SK-N-SH (cell line): ENCODE data around the gene PSMD13. TPM values are rescaled to one million over a fixed set of nuclear protein-coding genes. Genes with fewer than 3 reads are reported as not detected.

Experiments
- CTCF ChIA-PET: fragments of 300-600, 350-600 bp; formaldehyde crosslinking; extraction: SDS; loops from one replicate; lab custom pipeline; 2021; lab: Yijun Ruan, JAX
- POLR2A ChIA-PET: fragments of 350-600 bp; sonication (Branson Sonifier 250); formaldehyde crosslinking; extraction: SDS; loops from one replicate; lab custom pipeline; 2020; ENCODE audit warnings: antibody characterized with exemption, inconsistent platforms; lab: Yijun Ruan, JAX
- DNase-seq: peaks from one replicate; pipeline ENCODE4 v3.0.0; 2012
- H2AFZ ChIP-seq: fragments of 200-600 bp; sonication (generic); 2 replicates; pipeline ENCODE4 v1.8.1; 2016; ENCODE audit warnings: antibody characterized with exemption, mild to moderate bottlenecking, low read depth
- H3F3A ChIP-seq: fragments of 200-600 bp; sonication (generic); replicated peaks from 2 replicates; pipeline ENCODE3; 2016; ENCODE audit warnings: antibody characterized with exemption, mild to moderate bottlenecking; ENCODE audit not compliant: insufficient read depth
- H3K27ac ChIP-seq, 2 experiments: fragments of 200-500 bp in 1 of 2; fragments of 200-600 bp in 1 of 2; sonication (Bioruptor generic) in 1 of 2; sonication (generic), shearing (Covaris generic) in 1 of 2; 2 replicates each; pipeline versions ENCODE4 v1.5.1 to v1.6.1; 2014 to 2016; ENCODE audit warnings: low read depth in 2 of 2, inconsistent platforms in 1 of 2, low read length in 1 of 2, mild to moderate bottlenecking in 1 of 2, mixed read lengths in 1 of 2
- H3K27me3 ChIP-seq: fragments of 200-600 bp; sonication (generic), shearing (Covaris generic); 2 replicates; pipeline ENCODE4 v1.6.1; 2016; ENCODE audit warnings: mixed run types; ENCODE audit not compliant: insufficient read depth
- H3K36me3 ChIP-seq, 2 experiments: fragments of 200-500 bp in 1 of 2; fragments of 200-600 bp in 1 of 2; sonication (Bioruptor generic) in 1 of 2; sonication (generic) in 1 of 2; replicated peaks in 1 of 2; 2 replicates each; pipeline versions ENCODE3 to v1.5.1; 2014 to 2016; ENCODE audit warnings: low read length in 1 of 2, mild to moderate bottlenecking in 1 of 2; ENCODE audit not compliant: insufficient read depth in 2 of 2, control insufficient read depth in 1 of 2
- H3K4me1 ChIP-seq, 2 experiments: fragments of 200-500 bp in 1 of 2; fragments of 200-600 bp in 1 of 2; sonication (Bioruptor generic) in 1 of 2; sonication (generic), shearing (Covaris generic) in 1 of 2; 2 replicates each; pipeline versions ENCODE4 v1.5.1 to v1.6.1; 2014 to 2016; ENCODE audit warnings: low read depth in 1 of 2, low read length in 1 of 2, mixed run types in 1 of 2; ENCODE audit not compliant: insufficient read depth in 2 of 2, control insufficient read depth in 1 of 2
- H3K4me2 ChIP-seq: fragments of 200-600 bp; sonication (generic), shearing (Covaris generic); 2 replicates; pipeline ENCODE4 v1.6.1; 2017; ENCODE audit warnings: mixed run types
- H3K4me3 ChIP-seq, 2 experiments: fragments of 200-500 bp in 1 of 2; fragments of 200-600 bp in 1 of 2; sonication (Bioruptor generic) in 1 of 2; sonication (generic), shearing (Covaris generic) in 1 of 2; 2 replicates each; pipeline versions ENCODE4 v1.5.1 to v1.8.1; 2014 to 2016; ENCODE audit warnings: low read depth in 2 of 2, inconsistent platforms in 1 of 2, low read length in 1 of 2, mild to moderate bottlenecking in 1 of 2, mixed read lengths in 1 of 2, moderate library complexity in 1 of 2
- H3K79me2 ChIP-seq: fragments of 200-600 bp; sonication (generic); 2 replicates; pipeline ENCODE4 v1.8.1; 2017; ENCODE audit warnings: mild to moderate bottlenecking; ENCODE audit not compliant: insufficient read depth
- H3K9ac ChIP-seq: fragments of 200-600 bp; sonication (generic); 2 replicates; pipeline ENCODE4 v1.6.1; 2017; ENCODE audit warnings: mixed run types
- H3K9me2 ChIP-seq: fragments of 200-600 bp; sonication (generic); 2 replicates; pipeline ENCODE4 v1.6.1; 2017; ENCODE audit warnings: mixed run types
- H3K9me3 ChIP-seq: fragments of 200-600 bp; sonication (generic); 2 replicates; pipeline ENCODE4 v1.6.1; 2017; ENCODE audit warnings: mixed run types, mild to moderate bottlenecking, moderate library complexity
- H4K20me1 ChIP-seq: fragments of 200-600 bp; sonication (generic); 2 replicates; pipeline ENCODE4 v1.6.1; 2017; ENCODE audit warnings: mild to moderate bottlenecking, mixed run types; ENCODE audit not compliant: insufficient read depth
- CHD2 ChIP-seq: fragments of 150-350 bp; IDR thresholded peaks from 2 replicates; pipeline ENCODE4 v1.6.1; 2018; ENCODE audit warnings: low read length; ENCODE audit not compliant: partially characterized antibody
- EP300 ChIP-seq, 2 experiments: IDR thresholded peaks; 2 replicates each; pipeline versions ENCODE4 v1.4.0 to v1.6.1; 2012; ENCODE audit warnings: borderline replicate concordance in 1 of 2, low read depth in 1 of 2, low read length in 1 of 2
- FOXM1 ChIP-seq: IDR thresholded peaks from 2 replicates; pipeline ENCODE4 v1.4.0; 2012; ENCODE audit warnings: low read depth, mild to moderate bottlenecking
- GATA2 ChIP-seq: sonication (generic); formaldehyde crosslinking; IDR thresholded peaks from 2 replicates; pipeline ENCODE4 v1.5.0; 2020; ENCODE audit warnings: mild to moderate bottlenecking, missing genetic modification reagents
- IRF3 ChIP-seq: fragments of 150-350 bp; IDR thresholded peaks from 2 replicates; pipeline ENCODE4 v1.6.1; 2016; ENCODE audit warnings: mild to moderate bottlenecking, low read depth, low read length
- MXI1 ChIP-seq: IDR thresholded peaks from 2 replicates; pipeline ENCODE4 v1.6.1; 2012; ENCODE audit warnings: mild to moderate bottlenecking, low read depth, low read length, improper control_type of control experiment
- NFIC ChIP-seq: IDR thresholded peaks from 2 replicates; pipeline ENCODE4 v1.4.0; 2012; ENCODE audit warnings: borderline replicate concordance
- RAD21 ChIP-seq: IDR thresholded peaks from 2 replicates; pipeline ENCODE4 v1.6.1; 2012; ENCODE audit warnings: mild to moderate bottlenecking, low read length
- RCOR1 ChIP-seq: fragments of 150-350 bp; IDR thresholded peaks from 2 replicates; pipeline ENCODE4 v1.6.1; 2017; ENCODE audit warnings: antibody characterized with exemption, low read length
- RFX5 ChIP-seq: IDR thresholded peaks from 2 replicates; pipeline ENCODE4 v1.6.1; 2012; ENCODE audit warnings: mild to moderate bottlenecking, improper control_type of control experiment, low read length
- TCF12 ChIP-seq: IDR thresholded peaks from 2 replicates; pipeline ENCODE4 v1.4.0; 2012
- WGBS: methylation state at CpG from one replicate; pipeline ENCODE4 v1.1.6; 2017; ENCODE audit warnings: low lambda C conversion rate; 5-methylcytosine and 5-hydroxymethylcytosine counted together
- polyA plus RNA-seq, 3 experiments: library from polyadenylated mRNA; depleted of rRNA; stranded (reverse); fragments of >200 nt; gene quantifications; 2 replicates each; pipeline ENCODE4 v1.2.3, GENCODE V29; 2012
- TF ChIP-seq, protein P1 (sequence below): IDR thresholded peaks from 2 replicates; pipeline ENCODE4 v1.4.0; 2012; ENCODE audit warnings: low read depth, borderline replicate concordance

PSMD13 gene
- polyA plus RNA-seq, 1 of the 3 experiments (the other 2 are of a cell fraction) = 196 TPM

DNA sequence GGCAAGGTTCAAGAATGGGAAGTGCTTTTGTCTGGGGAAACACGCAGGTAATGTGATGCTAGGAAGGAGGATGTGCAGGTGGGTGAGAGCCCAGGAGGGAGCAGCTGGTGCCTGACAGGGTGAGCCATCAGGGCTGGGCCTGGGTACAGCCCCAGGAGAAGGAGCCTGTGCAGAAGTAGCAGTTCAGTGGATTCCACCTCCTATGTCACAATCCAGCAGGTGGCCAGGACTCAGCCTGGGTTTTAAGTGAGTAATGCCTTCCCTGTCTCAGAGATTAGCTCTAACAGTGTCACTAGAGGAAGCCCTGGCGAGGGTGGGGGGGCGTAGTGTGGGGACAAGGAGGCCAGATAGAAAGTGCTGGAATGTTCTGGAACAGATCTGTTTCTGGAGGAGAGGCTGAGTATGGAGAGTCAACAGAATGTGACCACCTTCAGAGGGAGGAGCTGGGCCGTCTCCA lies 21.2 kb upstream of the PSMD13 start:
- Histone ChIP-seq H3K4me2 (no peak overlapping the region), H3F3A (peaks cover 18% of the 10 kb centered on the region), H3K4me3 (no peak overlapping the region), H3K9me2 (no peaks in the 10 kb centered on the region), H4K20me1 (peaks cover 8% of the 10 kb centered on the region; the same call in 1 of the 2 replicates), H3K79me2 (peaks cover 19% of the 10 kb centered on the region), H3K4me1 (peaks cover 0 to 4% of the 10 kb centered on the region in 2 experiments; a peak in 1 of 4 replicates), H3K9me3 (no peaks in the 10 kb centered on the region), H3K27me3 (no peaks in the 10 kb centered on the region), H3K9ac (no peak overlapping the region), H3K27ac (no peak overlapping the region), H2AFZ (no peak overlapping the region), H3K36me3 (peaks cover 31 to 54% of the 10 kb centered on the region in 2 experiments)
- no peak for DNase-seq
- TF ChIP-seq RAD21 (no peak), NFIC (no peak), IRF3 (no peak), CHD2 (no peak), FOXM1 (no peak), EP300 (IDR thresholded peaks at IDR 0.05; ENCODE audit: borderline replicate concordance in 1 of 2, low read depth in 1 of 2, low read length in 1 of 2) (no peak), MXI1 (no peak), RFX5 (no peak), GATA2 (CRISPR knock-in tag) (no peak), RCOR1 (no peak), TCF12 (no peak)
- TF ChIP-seq, protein P1, sequence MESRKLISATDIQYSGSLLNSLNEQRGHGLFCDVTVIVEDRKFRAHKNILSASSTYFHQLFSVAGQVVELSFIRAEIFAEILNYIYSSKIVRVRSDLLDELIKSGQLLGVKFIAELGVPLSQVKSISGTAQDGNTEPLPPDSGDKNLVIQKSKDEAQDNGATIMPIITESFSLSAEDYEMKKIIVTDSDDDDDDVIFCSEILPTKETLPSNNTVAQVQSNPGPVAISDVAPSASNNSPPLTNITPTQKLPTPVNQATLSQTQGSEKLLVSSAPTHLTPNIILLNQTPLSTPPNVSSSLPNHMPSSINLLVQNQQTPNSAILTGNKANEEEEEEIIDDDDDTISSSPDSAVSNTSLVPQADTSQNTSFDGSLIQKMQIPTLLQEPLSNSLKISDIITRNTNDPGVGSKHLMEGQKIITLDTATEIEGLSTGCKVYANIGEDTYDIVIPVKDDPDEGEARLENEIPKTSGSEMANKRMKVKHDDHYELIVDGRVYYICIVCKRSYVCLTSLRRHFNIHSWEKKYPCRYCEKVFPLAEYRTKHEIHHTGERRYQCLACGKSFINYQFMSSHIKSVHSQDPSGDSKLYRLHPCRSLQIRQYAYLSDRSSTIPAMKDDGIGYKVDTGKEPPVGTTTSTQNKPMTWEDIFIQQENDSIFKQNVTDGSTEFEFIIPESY = no peak
- POLR2A ChIA-PET = interaction anchor here (1.2 kb wide), 1 partner anchor 8 kb away, joined by 4 read pairs; the partner anchor contains the start of genes BET1L and RIC8A
- WGBS = 84% methylated on average over 4 of the region's 4 CpGs
- CTCF ChIA-PET = interaction anchor here (1.5 kb wide), 1 partner anchor 35 kb away, joined by 4 read pairs; no protein-coding TSS in a partner anchor
